K562 (cell line): Measurements from ENCODE around the gene IL27RA. TPM values are rescaled to one million over a fixed set of nuclear protein-coding genes. Genes with fewer than 3 reads are reported as not detected.

Source experiments
- ARID1B ChIP-seq: fragments of 450-650 bp; IDR thresholded peaks from 2 replicates; pipeline ENCODE4 v1.6.1; 2016; ENCODE audit warnings: antibody characterized with exemption, mild to moderate bottlenecking, inconsistent platforms
- CC2D1A ChIP-seq: fragments of 450-650 bp; IDR thresholded peaks from 2 replicates; pipeline ENCODE4 v1.6.1; 2017; ENCODE audit warnings: mild to moderate bottlenecking
- CREM ChIP-seq: IDR thresholded peaks from 2 replicates; pipeline ENCODE4 v1.6.1; 2014; ENCODE audit warnings: antibody characterized with exemption, low read depth
- RBM34 ChIP-seq: fragments of 200-400 bp; formaldehyde crosslinking; IDR thresholded peaks from 2 replicates; pipeline ENCODE4 v1.6.1; 2018; ENCODE audit warnings: low read length, borderline replicate concordance; ENCODE audit not compliant: insufficient read depth
- polyA plus RNA-seq, 8 experiments: library from polyadenylated mRNA; depleted of rRNA in 4 of 8; stranded (reverse) in 5 of 8; unstranded in 3 of 8; fragments of >200 nt; fragmentation: Nextera tagmentation in 2 of 8; fragmentation: Illumina TruSeq in 1 of 8; extraction: Ambion mirVana in 2 of 8; extraction: Trizol in 1 of 8; gene quantifications; 2 replicates each; pipeline versions ENCODE4 v1.2.1 to v1.2.3, GENCODE V29; 2011 to 2014; ENCODE audit warnings: inconsistent platforms in 1 of 8, missing spikeins in 1 of 8
- total RNA-seq, 7 experiments: library from RNA; depleted of rRNA in 6 of 7; stranded (reverse); fragments of >200 nt in 6 of 7; fragmentation: Illumina TruSeq in 2 of 7; extraction: Trizol in 2 of 7; gene quantifications; 2 replicates each; pipeline versions ENCODE4 v1.2.1 to v1.2.3, GENCODE V29; 2011 to 2021; ENCODE audit warnings: low replicate concordance in 1 of 7
- TF ChIP-seq, protein P1 (sequence below): fragments of 450-650 bp; IDR thresholded peaks from 2 replicates; pipeline ENCODE4 v1.6.1; 2017; ENCODE audit warnings: antibody characterized with exemption, mild to moderate bottlenecking
- TF ChIP-seq, protein P2 (sequence below), 2 experiments: fragments of 450-650 bp; conservative IDR thresholded peaks; 2 replicates each; pipeline ENCODE4 v1.6.1; 2017; ENCODE audit warnings: mild to moderate bottlenecking in 2 of 2, moderate library complexity in 2 of 2
- TF ChIP-seq, protein P3 (sequence below): fragments of 450-650 bp; formaldehyde crosslinking; IDR thresholded peaks from 2 replicates; pipeline ENCODE4 v1.4.0; 2020; ENCODE audit warnings: mild to moderate bottlenecking, mixed read lengths
- TF ChIP-seq, protein P4 (sequence below): sonication (generic); formaldehyde crosslinking; IDR thresholded peaks from 2 replicates; pipeline ENCODE4 v1.8.0; 2023; ENCODE audit warnings: mild to moderate bottlenecking, missing genetic modification reagents
- TF ChIP-seq, protein P5 (sequence below): fragments of 450-650 bp; formaldehyde crosslinking; IDR thresholded peaks from 2 replicates; pipeline ENCODE4 v1.4.0; 2020; ENCODE audit warnings: mild to moderate bottlenecking, moderate library complexity

IL27RA gene
- total and polyA plus RNA-seq, 9 of the 15 experiments (the other 6 are each of a cell fraction or from before 2014, with no cell fraction given), result 1.9 to 15.9 (median 12.0) TPM

DNA sequence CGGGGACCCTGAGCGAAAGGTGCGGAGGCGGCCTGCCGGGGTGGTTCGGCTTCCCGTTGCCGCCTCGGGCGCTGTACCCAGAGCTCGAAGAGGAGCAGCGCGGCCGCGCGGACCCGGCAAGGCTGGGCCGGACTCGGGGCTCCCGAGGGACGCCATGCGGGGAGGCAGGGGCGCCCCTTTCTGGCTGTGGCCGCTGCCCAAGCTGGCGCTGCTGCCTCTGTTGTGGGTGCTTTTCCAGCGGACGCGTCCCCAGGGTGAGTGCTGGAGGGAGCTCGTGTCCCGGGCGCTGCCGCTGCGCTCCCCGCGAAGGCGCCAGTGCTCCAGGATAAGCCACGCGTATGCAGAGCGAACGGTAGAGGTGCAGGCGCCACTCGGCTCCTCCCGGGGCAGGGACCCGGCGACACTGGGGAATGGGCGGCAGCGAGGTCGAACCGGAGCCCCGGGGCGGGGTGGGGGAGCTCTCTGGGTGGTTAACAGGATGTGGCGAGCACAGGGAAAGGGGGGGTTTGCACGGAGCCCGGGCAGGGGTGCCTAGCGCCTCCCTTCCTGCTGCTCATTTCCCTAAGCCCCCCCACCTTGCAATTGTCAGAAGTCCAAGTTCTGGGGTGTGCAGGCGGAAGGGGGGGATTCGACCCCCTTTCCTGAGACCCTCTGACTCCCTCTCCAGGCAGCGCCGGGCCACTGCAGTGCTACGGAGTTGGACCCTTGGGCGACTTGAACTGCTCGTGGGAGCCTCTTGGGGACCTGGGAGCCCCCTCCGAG, at the start of gene IL27RA (continued):
- TF ChIP-seq, protein P1, sequence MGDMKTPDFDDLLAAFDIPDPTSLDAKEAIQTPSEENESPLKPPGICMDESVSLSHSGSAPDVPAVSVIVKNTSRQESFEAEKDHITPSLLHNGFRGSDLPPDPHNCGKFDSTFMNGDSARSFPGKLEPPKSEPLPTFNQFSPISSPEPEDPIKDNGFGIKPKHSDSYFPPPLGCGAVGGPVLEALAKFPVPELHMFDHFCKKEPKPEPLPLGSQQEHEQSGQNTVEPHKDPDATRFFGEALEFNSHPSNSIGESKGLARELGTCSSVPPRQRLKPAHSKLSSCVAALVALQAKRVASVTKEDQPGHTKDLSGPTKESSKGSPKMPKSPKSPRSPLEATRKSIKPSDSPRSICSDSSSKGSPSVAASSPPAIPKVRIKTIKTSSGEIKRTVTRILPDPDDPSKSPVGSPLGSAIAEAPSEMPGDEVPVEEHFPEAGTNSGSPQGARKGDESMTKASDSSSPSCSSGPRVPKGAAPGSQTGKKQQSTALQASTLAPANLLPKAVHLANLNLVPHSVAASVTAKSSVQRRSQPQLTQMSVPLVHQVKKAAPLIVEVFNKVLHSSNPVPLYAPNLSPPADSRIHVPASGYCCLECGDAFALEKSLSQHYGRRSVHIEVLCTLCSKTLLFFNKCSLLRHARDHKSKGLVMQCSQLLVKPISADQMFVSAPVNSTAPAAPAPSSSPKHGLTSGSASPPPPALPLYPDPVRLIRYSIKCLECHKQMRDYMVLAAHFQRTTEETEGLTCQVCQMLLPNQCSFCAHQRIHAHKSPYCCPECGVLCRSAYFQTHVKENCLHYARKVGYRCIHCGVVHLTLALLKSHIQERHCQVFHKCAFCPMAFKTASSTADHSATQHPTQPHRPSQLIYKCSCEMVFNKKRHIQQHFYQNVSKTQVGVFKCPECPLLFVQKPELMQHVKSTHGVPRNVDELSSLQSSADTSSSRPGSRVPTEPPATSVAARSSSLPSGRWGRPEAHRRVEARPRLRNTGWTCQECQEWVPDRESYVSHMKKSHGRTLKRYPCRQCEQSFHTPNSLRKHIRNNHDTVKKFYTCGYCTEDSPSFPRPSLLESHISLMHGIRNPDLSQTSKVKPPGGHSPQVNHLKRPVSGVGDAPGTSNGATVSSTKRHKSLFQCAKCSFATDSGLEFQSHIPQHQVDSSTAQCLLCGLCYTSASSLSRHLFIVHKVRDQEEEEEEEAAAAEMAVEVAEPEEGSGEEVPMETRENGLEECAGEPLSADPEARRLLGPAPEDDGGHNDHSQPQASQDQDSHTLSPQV, result peak; percentile 77; the same call in 1 of the 2 replicates
- TF ChIP-seq, protein P2, sequence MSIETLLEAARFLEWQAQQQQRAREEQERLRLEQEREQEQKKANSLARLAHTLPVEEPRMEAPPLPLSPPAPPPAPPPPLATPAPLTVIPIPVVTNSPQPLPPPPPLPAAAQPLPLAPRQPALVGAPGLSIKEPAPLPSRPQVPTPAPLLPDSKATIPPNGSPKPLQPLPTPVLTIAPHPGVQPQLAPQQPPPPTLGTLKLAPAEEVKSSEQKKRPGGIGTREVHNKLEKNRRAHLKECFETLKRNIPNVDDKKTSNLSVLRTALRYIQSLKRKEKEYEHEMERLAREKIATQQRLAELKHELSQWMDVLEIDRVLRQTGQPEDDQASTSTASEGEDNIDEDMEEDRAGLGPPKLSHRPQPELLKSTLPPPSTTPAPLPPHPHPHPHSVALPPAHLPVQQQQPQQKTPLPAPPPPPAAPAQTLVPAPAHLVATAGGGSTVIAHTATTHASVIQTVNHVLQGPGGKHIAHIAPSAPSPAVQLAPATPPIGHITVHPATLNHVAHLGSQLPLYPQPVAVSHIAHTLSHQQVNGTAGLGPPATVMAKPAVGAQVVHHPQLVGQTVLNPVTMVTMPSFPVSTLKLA (conservative IDR thresholded peaks at IDR 0.05), result peak in 1 of 2 experiments; percentile 57; a peak in 3 of 4 replicates
- TF ChIP-seq, protein P3, sequence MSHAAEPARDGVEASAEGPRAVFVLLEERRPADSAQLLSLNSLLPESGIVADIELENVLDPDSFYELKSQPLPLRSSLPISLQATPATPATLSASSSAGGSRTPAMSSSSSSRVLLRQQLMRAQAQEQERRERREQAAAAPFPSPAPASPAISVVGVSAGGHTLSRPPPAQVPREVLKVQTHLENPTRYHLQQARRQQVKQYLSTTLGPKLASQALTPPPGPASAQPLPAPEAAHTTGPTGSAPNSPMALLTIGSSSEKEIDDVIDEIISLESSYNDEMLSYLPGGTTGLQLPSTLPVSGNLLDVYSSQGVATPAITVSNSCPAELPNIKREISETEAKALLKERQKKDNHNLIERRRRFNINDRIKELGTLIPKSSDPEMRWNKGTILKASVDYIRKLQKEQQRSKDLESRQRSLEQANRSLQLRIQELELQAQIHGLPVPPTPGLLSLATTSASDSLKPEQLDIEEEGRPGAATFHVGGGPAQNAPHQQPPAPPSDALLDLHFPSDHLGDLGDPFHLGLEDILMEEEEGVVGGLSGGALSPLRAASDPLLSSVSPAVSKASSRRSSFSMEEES (CRISPR knock-in tag), result no peak
- TF ChIP-seq ARID1B (0 out of 2 replicates have a peak, but pooled peaks have one; percentile 43), CC2D1A (peak; percentile 72), RBM34 (peak; percentile 77; the same call in 1 of the 2 replicates), CREM (no peak)
- TF ChIP-seq, protein P4, sequence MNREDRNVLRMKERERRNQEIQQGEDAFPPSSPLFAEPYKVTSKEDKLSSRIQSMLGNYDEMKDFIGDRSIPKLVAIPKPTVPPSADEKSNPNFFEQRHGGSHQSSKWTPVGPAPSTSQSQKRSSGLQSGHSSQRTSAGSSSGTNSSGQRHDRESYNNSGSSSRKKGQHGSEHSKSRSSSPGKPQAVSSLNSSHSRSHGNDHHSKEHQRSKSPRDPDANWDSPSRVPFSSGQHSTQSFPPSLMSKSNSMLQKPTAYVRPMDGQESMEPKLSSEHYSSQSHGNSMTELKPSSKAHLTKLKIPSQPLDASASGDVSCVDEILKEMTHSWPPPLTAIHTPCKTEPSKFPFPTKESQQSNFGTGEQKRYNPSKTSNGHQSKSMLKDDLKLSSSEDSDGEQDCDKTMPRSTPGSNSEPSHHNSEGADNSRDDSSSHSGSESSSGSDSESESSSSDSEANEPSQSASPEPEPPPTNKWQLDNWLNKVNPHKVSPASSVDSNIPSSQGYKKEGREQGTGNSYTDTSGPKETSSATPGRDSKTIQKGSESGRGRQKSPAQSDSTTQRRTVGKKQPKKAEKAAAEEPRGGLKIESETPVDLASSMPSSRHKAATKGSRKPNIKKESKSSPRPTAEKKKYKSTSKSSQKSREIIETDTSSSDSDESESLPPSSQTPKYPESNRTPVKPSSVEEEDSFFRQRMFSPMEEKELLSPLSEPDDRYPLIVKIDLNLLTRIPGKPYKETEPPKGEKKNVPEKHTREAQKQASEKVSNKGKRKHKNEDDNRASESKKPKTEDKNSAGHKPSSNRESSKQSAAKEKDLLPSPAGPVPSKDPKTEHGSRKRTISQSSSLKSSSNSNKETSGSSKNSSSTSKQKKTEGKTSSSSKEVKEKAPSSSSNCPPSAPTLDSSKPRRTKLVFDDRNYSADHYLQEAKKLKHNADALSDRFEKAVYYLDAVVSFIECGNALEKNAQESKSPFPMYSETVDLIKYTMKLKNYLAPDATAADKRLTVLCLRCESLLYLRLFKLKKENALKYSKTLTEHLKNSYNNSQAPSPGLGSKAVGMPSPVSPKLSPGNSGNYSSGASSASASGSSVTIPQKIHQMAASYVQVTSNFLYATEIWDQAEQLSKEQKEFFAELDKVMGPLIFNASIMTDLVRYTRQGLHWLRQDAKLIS (CRISPR knock-in tag), result peak; percentile 60; the same call in 1 of the 2 replicates
- TF ChIP-seq, protein P5, sequence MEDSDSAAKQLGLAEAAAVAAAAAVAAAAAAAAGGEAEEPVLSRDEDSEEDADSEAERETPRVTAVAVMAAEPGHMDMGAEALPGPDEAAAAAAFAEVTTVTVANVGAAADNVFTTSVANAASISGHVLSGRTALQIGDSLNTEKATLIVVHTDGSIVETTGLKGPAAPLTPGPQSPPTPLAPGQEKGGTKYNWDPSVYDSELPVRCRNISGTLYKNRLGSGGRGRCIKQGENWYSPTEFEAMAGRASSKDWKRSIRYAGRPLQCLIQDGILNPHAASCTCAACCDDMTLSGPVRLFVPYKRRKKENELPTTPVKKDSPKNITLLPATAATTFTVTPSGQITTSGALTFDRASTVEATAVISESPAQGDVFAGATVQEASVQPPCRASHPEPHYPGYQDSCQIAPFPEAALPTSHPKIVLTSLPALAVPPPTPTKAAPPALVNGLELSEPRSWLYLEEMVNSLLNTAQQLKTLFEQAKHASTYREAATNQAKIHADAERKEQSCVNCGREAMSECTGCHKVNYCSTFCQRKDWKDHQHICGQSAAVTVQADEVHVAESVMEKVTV (CRISPR knock-in tag), result peak; percentile 53; the same call in 1 of the 2 replicates
